Adrenal gland (tissue), 5 donors: Measurements from ENCODE around the gene MT1A.
A peak's percentile ranks its signal among the peaks of the same experiment; 100 is the strongest.

Experiments
- CTCF ChIP-seq, 6 experiments: fragments of 450-650 bp in 4 of 6; fragments of 200-600 bp in 2 of 6; sonication (generic) in 1 of 6; IDR thresholded peaks; 1 replicate in 5 of 6; 2 replicates in 1 of 6; pipeline versions ENCODE4 v1.5.1 to v1.8.0; 2016 to 2021; ENCODE audit warnings: antibody characterized with exemption in 6 of 6, mild to moderate bottlenecking in 2 of 6, moderate library complexity in 1 of 6
- POLR2A ChIP-seq, 2 donors: fragments of 450-650 bp; IDR thresholded peaks; one replicate each; pipeline ENCODE4 v1.6.1; 2017; ENCODE audit warnings: antibody characterized with exemption in 2 of 2, mild to moderate bottlenecking in 2 of 2, moderate library complexity in 1 of 2
- donor health status: DM: no; HTN: no; CAD: no.

- TF ChIP-seq POLR2A (IDR thresholded peaks at IDR 0.05) = no peak
- peak in 2 of 6 experiments; percentile 10 to 20 for TF ChIP-seq CTCF (IDR thresholded peaks at IDR 0.05)
These were observed 4.8 kb downstream of the MT1A start for GRCh38 chr16:56643080-56643778.
